Epithelial cell of proximal tubule (primary cell): ENCODE data around the gene MAP2. TPM values are rescaled to one million over a fixed set of nuclear protein-coding genes. Genes with fewer than 3 reads are reported as not detected.

ENCODE experiments used
- DNase-seq: peaks from one replicate; pipeline ENCODE4 v3.0.0-alpha.2; 2011; ENCODE audit warnings: low read depth
- H3K4me3 ChIP-seq: 2 replicates; pipeline ENCODE4 v1.5.1; 2011; ENCODE audit warnings: low read depth, mild to moderate bottlenecking, low read length
- CTCF ChIP-seq: conservative IDR thresholded peaks from 2 replicates; pipeline ENCODE4 v1.5.1; 2012; ENCODE audit warnings: low read depth, mild to moderate bottlenecking, low read length
- total RNA-seq: library from RNA; depleted of rRNA; stranded (reverse); fragments of >200 nt; gene quantifications from 2 replicates; pipeline ENCODE4 v1.2.3, GENCODE V29; 2015

Gene MAP2
- total RNA-seq, 1 donor from 2014 or later: 12.2 TPM

- DNase-seq: no peak
- H3K4me3 ChIP-seq: no peak overlapping the region
- TF ChIP-seq CTCF: no peak
These were observed 176.7 kb downstream of the MAP2 start for GRCh38 chr2:209600341-209601171.

GRCh38 chr2:209601497-209601896 lies 177.7 kb downstream of the MAP2 start:
- TF ChIP-seq CTCF: no peak
- H3K4me3 ChIP-seq: no peak overlapping the region
- DNase-seq: no peak

- H3K4me3 ChIP-seq: no peak overlapping the region
- no peak for DNase-seq
- TF ChIP-seq CTCF: no peak
These were observed 178.4 kb downstream of the MAP2 start for GRCh38 chr2:209602259-209602658.

GRCh38 chr2:209609531-209609930 lies 185.7 kb downstream of the MAP2 start:
- TF ChIP-seq CTCF: no peak
- DNase-seq: no peak
- H3K4me3 ChIP-seq: no peak overlapping the region

- no peak for TF ChIP-seq CTCF
- H3K4me3 ChIP-seq: no peak overlapping the region
- no peak for DNase-seq
These were observed 186.8 kb downstream of the MAP2 start for GRCh38 chr2:209610631-209611030.

- H3K4me3 ChIP-seq: no peak overlapping the region
- no peak for DNase-seq
- TF ChIP-seq CTCF: no peak
These were observed 189.9 kb downstream of the MAP2 start for GRCh38 chr2:209613649-209614305.
